K562 (cell line): ENCODE data around the gene MRPL9. TPM values are rescaled to one million over a fixed set of nuclear protein-coding genes. Genes with fewer than 3 reads are reported as not detected.
A peak's percentile ranks its signal among the peaks of the same experiment; 100 is the strongest.

Source experiments
- ARHGAP35 ChIP-seq: fragments of 450-650 bp; IDR thresholded peaks from 2 replicates; pipeline ENCODE4 v1.6.1; 2018; ENCODE audit not compliant: partially characterized antibody
- CTCF ChIP-seq, 3 experiments: IDR thresholded peaks in 2 of 3; conservative IDR thresholded peaks in 1 of 3; 2 replicates each; pipeline ENCODE4 v1.5.1; 2011 to 2012; ENCODE audit warnings: low read length in 3 of 3, mild to moderate bottlenecking in 3 of 3, control low read depth in 2 of 3, improper control_type of control experiment in 1 of 3, inconsistent platforms in 1 of 3, low read depth in 1 of 3, mixed read lengths in 1 of 3, moderate library complexity in 1 of 3; ENCODE audit not compliant: insufficient read depth in 2 of 3
- KAT7 ChIP-seq: sonication (generic); formaldehyde crosslinking; IDR thresholded peaks from 2 replicates; pipeline ENCODE4 v1.8.0; 2022; ENCODE audit warnings: missing genetic modification reagents, mild to moderate bottlenecking, borderline replicate concordance
- MAFG ChIP-seq: fragments of 450-650 bp; conservative IDR thresholded peaks from 2 replicates; pipeline ENCODE4 v1.6.1; 2016; ENCODE audit warnings: missing genetic modification characterization, missing compliant biosample characterization
- POLR2H ChIP-seq: IDR thresholded peaks from 2 replicates; pipeline ENCODE4 v1.6.1; 2016; ENCODE audit warnings: missing genetic modification characterization, low read depth, mild to moderate bottlenecking, control low read depth, missing compliant biosample characterization, moderate library complexity
- SIN3B ChIP-seq: fragments of 450-650 bp; IDR thresholded peaks from 2 replicates; pipeline ENCODE4 v1.6.1; 2017; ENCODE audit warnings: low read depth, mild to moderate bottlenecking, moderate library complexity
- SRSF9 ChIP-seq: fragments of 200-400 bp; formaldehyde crosslinking; IDR thresholded peaks from 2 replicates; pipeline ENCODE4 v1.6.1; 2017; ENCODE audit warnings: low read depth, low read length, borderline replicate concordance
- THRB ChIP-seq: fragments of 450-650 bp; formaldehyde crosslinking; conservative IDR thresholded peaks from 2 replicates; pipeline ENCODE4 v1.4.0; 2022; ENCODE audit warnings: mild to moderate bottlenecking, missing genetic modification characterization
- ZBTB8A ChIP-seq: fragments of 450-650 bp; IDR thresholded peaks from 2 replicates; pipeline ENCODE4 v1.6.1; 2018; ENCODE audit warnings: mild to moderate bottlenecking, moderate library complexity; ENCODE audit not compliant: partially characterized antibody
- ZFPM2 ChIP-seq: fragments of 250-450 bp; sonication (Bioruptor Pico); IDR thresholded peaks from 2 replicates; pipeline ENCODE4 v1.5.1; 2022; ENCODE audit warnings: mild to moderate bottlenecking
- ZNF239 ChIP-seq: fragments of 250-450 bp; sonication (Bioruptor Pico); IDR thresholded peaks from 2 replicates; pipeline ENCODE4 v1.4.0; 2020; ENCODE audit warnings: mild to moderate bottlenecking
- ZNF318 ChIP-seq, 2 experiments: fragments of 450-650 bp; IDR thresholded peaks; 2 replicates each; pipeline ENCODE4 v1.6.1; 2016; ENCODE audit warnings: mild to moderate bottlenecking in 2 of 2, borderline replicate concordance in 1 of 2, low read depth in 1 of 2, moderate library complexity in 1 of 2
- polyA plus RNA-seq, 8 experiments: library from polyadenylated mRNA; depleted of rRNA in 4 of 8; stranded (reverse) in 5 of 8; unstranded in 3 of 8; fragments of >200 nt; fragmentation: Nextera tagmentation in 2 of 8; fragmentation: Illumina TruSeq in 1 of 8; extraction: Ambion mirVana in 2 of 8; extraction: Trizol in 1 of 8; gene quantifications; 2 replicates each; pipeline versions ENCODE4 v1.2.1 to v1.2.3, GENCODE V29; 2011 to 2014; ENCODE audit warnings: inconsistent platforms in 1 of 8, missing spikeins in 1 of 8
- total RNA-seq, 7 experiments: library from RNA; depleted of rRNA in 6 of 7; stranded (reverse); fragments of >200 nt in 6 of 7; fragmentation: Illumina TruSeq in 2 of 7; extraction: Trizol in 2 of 7; gene quantifications; 2 replicates each; pipeline versions ENCODE4 v1.2.1 to v1.2.3, GENCODE V29; 2011 to 2021; ENCODE audit warnings: low replicate concordance in 1 of 7

MRPL9 gene
- total and polyA plus RNA-seq, 9 of the 15 experiments (the other 6 are each of a cell fraction or from before 2014, with no cell fraction given): 38.0 to 162 (median 111) TPM

- no peak for TF ChIP-seq SRSF9
- TF ChIP-seq CTCF (IDR thresholded peaks at IDR 0.05 in 2 of 3, conservative IDR thresholded peaks at IDR 0.05 in 1 of 3; ENCODE audit: insufficient read depth in 2 of 3, low read depth in 1 of 3, low read length in 3 of 3): no peak
- no peak for TF ChIP-seq SIN3B
- no peak for TF ChIP-seq POLR2H
- TF ChIP-seq ARHGAP35: peak; percentile 75
- peak; percentile 84 for TF ChIP-seq MAFG (tag)
- TF ChIP-seq ZBTB8A: no peak
- TF ChIP-seq ZNF318 (IDR thresholded peaks at IDR 0.05; ENCODE audit: borderline replicate concordance in 1 of 2, low read depth in 1 of 2): 0 out of 4 replicates have a peak, but pooled peaks of 1 of the 2 experiments have one; percentile 65
- TF ChIP-seq ZFPM2 (CRISPR knock-in tag): no peak
- no peak for TF ChIP-seq THRB
- no peak for TF ChIP-seq ZNF239 (CRISPR knock-in tag)
- TF ChIP-seq KAT7 (CRISPR knock-in tag): no peak
Measured at GRCh38 chr1:151739590-151740355, 23.5 kb downstream of the MRPL9 start (continued).
